HCT116 (cell line): Measurements from ENCODE around the gene AFTPH.

Source experiments
- CBX3 ChIP-seq: IDR thresholded peaks from 2 replicates; pipeline ENCODE4 v1.6.1; 2012; ENCODE audit warnings: low read depth
- CTCF ChIP-seq, 3 experiments: fragments of 200-600 bp in 1 of 3; sonication (generic) in 1 of 3; IDR thresholded peaks in 2 of 3; conservative IDR thresholded peaks in 1 of 3; 2 replicates each; pipeline ENCODE4 v1.5.1; 2012 to 2017; ENCODE audit warnings: low read depth in 2 of 3, low read length in 2 of 3, antibody characterized with exemption in 1 of 3, borderline replicate concordance in 1 of 3, control low read depth in 1 of 3, mild to moderate bottlenecking in 1 of 3, mixed read lengths in 1 of 3, mixed run types in 1 of 3, moderate library complexity in 1 of 3; ENCODE audit not compliant: insufficient read depth in 1 of 3
- EZH2 ChIP-seq: fragments of 200-600 bp; sonication (generic); IDR thresholded peaks from 2 replicates; pipeline ENCODE4 v1.6.1; 2017; ENCODE audit warnings: antibody characterized with exemption, mixed run types
- JUND ChIP-seq: IDR thresholded peaks from 2 replicates; pipeline ENCODE4 v1.6.1; 2012
- POLR2A ChIP-seq: IDR thresholded peaks from 2 replicates; pipeline ENCODE4 v1.7.0; 2011; ENCODE audit warnings: borderline replicate concordance; ENCODE audit not compliant: insufficient read depth, insufficient read length; ENCODE audit errors: extremely low read depth
- RAD21 ChIP-seq: IDR thresholded peaks from 2 replicates; pipeline ENCODE4 v1.6.1; 2012; ENCODE audit warnings: low read depth, mild to moderate bottlenecking
- SIN3A ChIP-seq: IDR thresholded peaks from 2 replicates; pipeline ENCODE4 v1.6.1; 2012; ENCODE audit warnings: low read depth
- SP1 ChIP-seq: IDR thresholded peaks from 2 replicates; pipeline ENCODE4 v1.6.1; 2012; ENCODE audit warnings: low read depth
- YY1 ChIP-seq: IDR thresholded peaks from 2 replicates; pipeline ENCODE4 v1.6.1; 2011; ENCODE audit warnings: low read length, low read depth, moderate library complexity, mild to moderate bottlenecking; ENCODE audit not compliant: insufficient replicate concordance; ENCODE audit errors: extremely low read depth
- TF ChIP-seq, protein P1 (sequence below): IDR thresholded peaks from 2 replicates; pipeline ENCODE4 v1.6.1; 2011; ENCODE audit warnings: mild to moderate bottlenecking, low read length, moderate library complexity; ENCODE audit not compliant: insufficient replicate concordance; ENCODE audit errors: extremely low read depth

GRCh38 chr2:64501946-64502345 lies 22.2 kb upstream of the AFTPH start:
- TF ChIP-seq CTCF (IDR thresholded peaks at IDR 0.05 in 2 of 3, conservative IDR thresholded peaks at IDR 0.05 in 1 of 3; ENCODE audit: borderline replicate concordance in 1 of 3, insufficient read depth in 1 of 3, low read depth in 2 of 3, low read length in 2 of 3) (no peak), YY1 (no peak), RAD21 (no peak), JUND (no peak), POLR2A (no peak), CBX3 (no peak), SP1 (no peak), EZH2 (no peak), SIN3A (no peak)
- TF ChIP-seq, protein P1, sequence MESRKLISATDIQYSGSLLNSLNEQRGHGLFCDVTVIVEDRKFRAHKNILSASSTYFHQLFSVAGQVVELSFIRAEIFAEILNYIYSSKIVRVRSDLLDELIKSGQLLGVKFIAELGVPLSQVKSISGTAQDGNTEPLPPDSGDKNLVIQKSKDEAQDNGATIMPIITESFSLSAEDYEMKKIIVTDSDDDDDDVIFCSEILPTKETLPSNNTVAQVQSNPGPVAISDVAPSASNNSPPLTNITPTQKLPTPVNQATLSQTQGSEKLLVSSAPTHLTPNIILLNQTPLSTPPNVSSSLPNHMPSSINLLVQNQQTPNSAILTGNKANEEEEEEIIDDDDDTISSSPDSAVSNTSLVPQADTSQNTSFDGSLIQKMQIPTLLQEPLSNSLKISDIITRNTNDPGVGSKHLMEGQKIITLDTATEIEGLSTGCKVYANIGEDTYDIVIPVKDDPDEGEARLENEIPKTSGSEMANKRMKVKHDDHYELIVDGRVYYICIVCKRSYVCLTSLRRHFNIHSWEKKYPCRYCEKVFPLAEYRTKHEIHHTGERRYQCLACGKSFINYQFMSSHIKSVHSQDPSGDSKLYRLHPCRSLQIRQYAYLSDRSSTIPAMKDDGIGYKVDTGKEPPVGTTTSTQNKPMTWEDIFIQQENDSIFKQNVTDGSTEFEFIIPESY: no peak
